Measurements from ENCODE around the gene PHACTR2.

PHACTR2 gene

DNA sequence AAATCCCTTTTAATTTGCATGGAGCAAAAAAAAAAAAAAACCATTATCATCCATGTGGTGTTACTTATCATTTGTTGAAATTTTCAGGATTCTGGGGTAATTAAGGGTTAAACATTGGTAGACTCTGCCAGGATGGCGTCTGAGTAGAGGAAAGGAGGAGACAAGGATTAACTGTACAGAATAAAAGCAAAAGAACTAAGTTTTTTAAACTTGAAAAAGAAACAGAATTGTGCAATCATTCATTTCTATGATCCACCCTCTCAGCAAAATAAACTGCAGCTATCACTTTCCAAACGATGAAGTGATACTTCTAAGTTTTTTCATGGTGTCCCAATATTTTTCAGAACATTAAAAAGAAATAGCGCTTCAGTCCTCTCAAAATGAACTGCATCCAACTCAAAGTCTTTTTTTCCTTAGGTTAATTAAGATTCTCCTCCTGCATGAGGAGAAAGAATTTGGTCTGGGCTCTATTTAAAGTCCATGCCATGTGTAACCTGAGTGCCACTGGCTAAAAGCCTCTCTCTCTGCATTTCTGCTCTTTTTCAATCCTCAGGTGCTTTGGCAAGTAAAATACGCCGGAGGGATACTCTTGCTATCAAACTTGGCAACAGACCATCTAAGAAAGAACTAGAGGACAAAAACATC is 95.9 kb downstream of the PHACTR2 start:
- TF ChIP-seq, protein P1, sequence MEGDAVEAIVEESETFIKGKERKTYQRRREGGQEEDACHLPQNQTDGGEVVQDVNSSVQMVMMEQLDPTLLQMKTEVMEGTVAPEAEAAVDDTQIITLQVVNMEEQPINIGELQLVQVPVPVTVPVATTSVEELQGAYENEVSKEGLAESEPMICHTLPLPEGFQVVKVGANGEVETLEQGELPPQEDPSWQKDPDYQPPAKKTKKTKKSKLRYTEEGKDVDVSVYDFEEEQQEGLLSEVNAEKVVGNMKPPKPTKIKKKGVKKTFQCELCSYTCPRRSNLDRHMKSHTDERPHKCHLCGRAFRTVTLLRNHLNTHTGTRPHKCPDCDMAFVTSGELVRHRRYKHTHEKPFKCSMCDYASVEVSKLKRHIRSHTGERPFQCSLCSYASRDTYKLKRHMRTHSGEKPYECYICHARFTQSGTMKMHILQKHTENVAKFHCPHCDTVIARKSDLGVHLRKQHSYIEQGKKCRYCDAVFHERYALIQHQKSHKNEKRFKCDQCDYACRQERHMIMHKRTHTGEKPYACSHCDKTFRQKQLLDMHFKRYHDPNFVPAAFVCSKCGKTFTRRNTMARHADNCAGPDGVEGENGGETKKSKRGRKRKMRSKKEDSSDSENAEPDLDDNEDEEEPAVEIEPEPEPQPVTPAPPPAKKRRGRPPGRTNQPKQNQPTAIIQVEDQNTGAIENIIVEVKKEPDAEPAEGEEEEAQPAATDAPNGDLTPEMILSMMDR (IDR thresholded peaks at IDR 0.05; ENCODE audit: extremely low read depth, insufficient read depth, missing control alignments), result no peak

DNA sequence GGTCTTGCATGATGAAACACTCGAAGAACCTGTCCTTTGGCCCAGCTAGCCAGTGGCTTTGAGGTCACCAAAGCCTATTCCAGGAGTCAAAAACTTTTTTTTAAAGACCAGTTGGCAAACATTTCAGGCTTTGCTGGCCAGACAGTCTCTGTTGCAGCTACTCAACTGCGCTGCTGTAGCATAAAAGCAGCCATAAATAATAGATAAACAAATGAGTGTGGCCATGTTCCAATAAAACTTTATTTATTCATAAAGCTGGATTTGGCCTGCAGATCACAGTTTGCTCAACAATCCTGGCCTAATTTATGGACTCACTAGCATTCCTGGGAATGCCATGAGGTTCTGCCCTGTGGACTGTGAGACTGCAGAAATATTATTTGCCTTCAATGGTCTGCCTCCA is 96.6 kb downstream of the PHACTR2 start:
- TF ChIP-seq, protein P1 (IDR thresholded peaks at IDR 0.05; ENCODE audit: extremely low read depth, insufficient read depth, missing control alignments), result no peak
- in situ Hi-C loops (cut with MboI; ENCODE audit: low pct_unique_long_range_greater_than_20kb, low sequenced_read_pairs, unreplicated experiment), result no loop called here
- DNase-seq (ENCODE audit: low spot score), result no peak

More for the DNA sequence above, 95.9 kb downstream of the PHACTR2 start:
- in situ Hi-C loops (cut with MboI; ENCODE audit: low pct_unique_long_range_greater_than_20kb, low sequenced_read_pairs, unreplicated experiment), result no loop called here
- DNase-seq (ENCODE audit: low spot score), result no peak

DNA sequence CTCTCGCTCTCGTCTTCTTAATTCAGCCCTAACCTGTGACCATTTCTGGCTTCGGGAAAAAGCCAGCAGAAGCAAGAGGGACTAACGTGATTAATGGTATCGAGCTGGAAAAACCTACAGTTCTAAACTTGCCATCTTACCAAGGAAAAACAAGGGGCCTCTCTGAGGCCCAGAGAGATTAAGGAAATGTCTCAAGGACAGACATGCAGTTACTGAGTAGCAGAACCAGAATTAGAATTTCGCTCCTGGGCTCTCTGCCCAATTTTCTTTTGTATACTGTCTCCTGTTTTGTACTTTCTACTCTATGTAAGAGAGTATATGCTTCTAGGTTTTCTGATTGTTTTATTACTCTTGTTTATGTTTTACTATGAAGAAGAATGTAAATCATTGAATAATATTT is 97.6 kb downstream of the PHACTR2 start:
- in situ Hi-C loops (cut with MboI; ENCODE audit: low pct_unique_long_range_greater_than_20kb, low sequenced_read_pairs, unreplicated experiment), result no loop called here
- no peak for DNase-seq (ENCODE audit: low spot score)
- TF ChIP-seq, protein P1 (IDR thresholded peaks at IDR 0.05; ENCODE audit: extremely low read depth, insufficient read depth, missing control alignments), result no peak

DNA sequence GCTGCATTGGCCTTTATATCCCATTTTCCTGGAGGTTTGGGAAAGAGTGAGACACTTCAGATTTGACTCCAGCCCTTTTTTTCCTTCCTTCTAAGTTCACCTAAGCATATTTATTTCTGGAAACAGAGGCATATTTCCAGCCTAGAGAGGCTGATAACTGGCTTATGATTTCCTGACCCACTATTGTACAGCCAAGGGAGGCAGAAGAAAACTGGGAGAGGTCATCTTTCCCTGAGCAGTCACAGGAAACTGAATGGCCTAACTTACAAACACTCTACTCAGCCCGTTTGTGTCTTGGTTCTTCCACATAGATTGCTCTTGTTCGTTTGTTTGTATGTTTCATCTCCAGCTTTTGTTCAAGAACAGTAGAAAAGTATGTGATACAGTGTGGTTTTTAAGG is 101.2 kb downstream of the PHACTR2 start:
- in situ Hi-C loops (cut with MboI; ENCODE audit: low pct_unique_long_range_greater_than_20kb, low sequenced_read_pairs, unreplicated experiment), result no loop called here
- DNase-seq (ENCODE audit: low spot score), result no peak
- TF ChIP-seq, protein P1 (IDR thresholded peaks at IDR 0.05; ENCODE audit: extremely low read depth, insufficient read depth, missing control alignments), result no peak

DNA sequence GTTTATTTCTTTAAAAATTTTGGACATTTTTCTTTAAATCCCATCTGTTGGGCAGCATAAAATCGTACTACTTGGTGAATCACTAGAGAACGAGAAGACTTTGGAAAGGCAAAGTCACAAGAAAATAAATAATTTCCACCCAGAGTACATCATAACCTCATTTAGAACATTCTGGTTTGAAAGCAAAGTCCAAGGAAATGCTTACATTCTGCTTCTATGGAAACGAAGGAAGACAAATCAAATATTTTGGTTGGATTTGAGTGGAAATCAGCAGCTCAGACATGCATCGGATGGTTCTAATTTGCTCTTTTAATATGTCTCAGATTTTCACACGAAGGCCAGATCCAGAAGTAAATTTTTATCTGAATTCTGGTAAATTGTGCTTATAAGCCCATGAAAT is 104.7 kb downstream of the PHACTR2 start:
- DNase-seq (ENCODE audit: low spot score), result no peak
- TF ChIP-seq, protein P1 (IDR thresholded peaks at IDR 0.05; ENCODE audit: extremely low read depth, insufficient read depth, missing control alignments), result no peak
- in situ Hi-C loops (cut with MboI; ENCODE audit: low pct_unique_long_range_greater_than_20kb, low sequenced_read_pairs, unreplicated experiment), result no loop called here

DNA sequence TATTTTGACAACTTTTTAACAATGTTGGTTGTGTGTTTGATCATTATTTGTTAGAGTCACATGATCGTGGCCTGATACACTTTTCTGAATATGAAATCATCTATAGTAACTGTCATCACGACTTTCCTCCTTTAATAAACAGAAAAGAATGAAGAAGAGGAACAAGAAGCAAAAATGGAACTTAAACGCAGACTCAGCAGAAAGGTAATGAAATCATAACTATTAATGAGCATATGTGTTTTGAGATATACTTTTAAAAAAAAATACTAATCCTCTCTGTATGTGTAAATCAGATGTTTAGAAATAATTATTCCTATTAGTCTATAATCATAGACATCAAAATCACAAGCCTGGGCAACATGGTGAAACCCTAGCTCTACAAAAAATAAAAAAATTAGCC is 105.3 kb downstream of the PHACTR2 start:
- no peak for DNase-seq (ENCODE audit: low spot score)
- in situ Hi-C loops (cut with MboI; ENCODE audit: low pct_unique_long_range_greater_than_20kb, low sequenced_read_pairs, unreplicated experiment), result no loop called here
- TF ChIP-seq, protein P1 (IDR thresholded peaks at IDR 0.05; ENCODE audit: extremely low read depth, insufficient read depth, missing control alignments), result no peak

Measured in GM13977 (cell line).